HG02759 (cell line): ENCODE results near the gene NACA2.
"Not testable (repeated sequence)": the region's sequence is repeated elsewhere in the genome, so short reads cannot be mapped to it uniquely, and the experiment has no call there.

Experiments
- ATAC-seq: cut with Tn5 transposase; IDR thresholded peaks from one replicate; pipeline ENCODE4 v1.9.1; 2021; ENCODE audit warnings: mild to moderate bottlenecking, moderate library complexity; ENCODE audit not compliant: unreplicated experiment

The NACA2 gene

DNA sequence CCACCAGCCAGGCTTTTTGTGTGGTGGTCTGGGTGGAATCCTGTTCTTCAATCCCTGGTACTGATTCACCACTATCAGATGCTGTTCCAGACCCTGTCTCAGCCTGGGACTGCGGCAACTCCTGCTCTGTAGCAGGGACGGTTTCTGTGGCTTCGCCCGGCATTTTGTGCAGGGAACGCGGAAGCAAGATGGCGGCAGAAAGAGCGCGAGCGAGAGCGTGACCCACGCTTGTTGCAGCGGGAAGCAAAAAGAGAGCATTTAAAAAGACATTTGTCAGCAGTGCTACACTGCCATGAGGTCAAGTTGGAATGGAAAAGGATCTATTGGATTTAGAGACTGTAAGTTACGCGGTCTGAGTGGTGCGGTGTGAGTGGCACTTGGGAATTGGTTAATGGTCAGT lies at the start of gene NACA2:
Gene NACA2, minus strand, starts transcription at position 202 of the 400 bp plus-strand sequence. Its CDS starts 39 bp downstream, at position 163.
- ATAC-seq, result no peak

- ATAC-seq, result no peak
Observed at GRCh38 chr17:61639818-61640217, 48.8 kb upstream of the NACA2 start.

DNA sequence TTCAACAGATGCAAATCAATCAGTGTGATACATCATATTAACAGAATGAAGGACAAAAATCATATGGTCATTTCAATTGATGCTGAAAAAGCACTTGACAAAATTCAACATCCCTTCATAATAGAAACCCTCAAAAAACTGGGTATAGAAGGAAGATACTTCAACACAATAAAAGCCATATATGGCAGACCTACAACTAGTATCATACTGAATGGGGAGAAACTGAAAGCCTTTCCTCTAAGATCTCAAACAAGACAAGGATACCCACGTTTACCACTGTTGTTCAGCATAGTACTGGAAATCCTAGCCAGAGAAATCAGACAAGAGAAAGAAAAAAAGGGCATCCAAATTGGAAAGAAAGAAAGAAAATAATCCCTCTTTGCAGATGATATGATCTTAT lies 47.1 kb upstream of the NACA2 start:
- ATAC-seq, result no peak

GRCh38 chr17:61635913-61636432 lies 45.0 kb upstream of the NACA2 start:
- no peak for ATAC-seq

GRCh38 chr17:61634942-61635538 lies 44.0 kb upstream of the NACA2 start:
- no peak for ATAC-seq

DNA sequence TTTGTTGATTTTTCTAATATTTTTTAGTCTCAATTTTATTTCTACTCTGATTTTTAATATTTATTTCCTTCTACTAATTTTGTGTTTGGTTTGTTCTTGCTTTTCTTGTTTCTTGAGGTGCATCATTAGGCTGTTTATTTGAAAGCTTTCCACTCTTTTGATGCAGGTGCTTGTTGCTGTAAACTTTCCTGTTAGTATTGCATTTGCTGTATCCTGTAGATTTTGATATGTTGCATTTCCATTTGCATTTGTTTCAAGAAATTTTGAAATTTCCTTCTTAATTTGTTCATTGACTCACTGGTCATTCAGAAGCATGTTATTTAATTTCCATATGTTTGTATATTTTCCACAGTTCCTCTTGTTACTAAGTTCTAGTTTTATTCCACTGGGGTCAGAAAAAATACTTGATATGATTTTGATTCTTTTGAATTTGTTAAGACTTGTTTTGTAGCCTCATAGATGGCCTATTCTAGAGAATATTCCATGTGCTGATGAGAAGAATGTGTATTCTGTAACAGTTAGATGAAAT lies 43.1 kb upstream of the NACA2 start:
- ATAC-seq, result no peak

DNA sequence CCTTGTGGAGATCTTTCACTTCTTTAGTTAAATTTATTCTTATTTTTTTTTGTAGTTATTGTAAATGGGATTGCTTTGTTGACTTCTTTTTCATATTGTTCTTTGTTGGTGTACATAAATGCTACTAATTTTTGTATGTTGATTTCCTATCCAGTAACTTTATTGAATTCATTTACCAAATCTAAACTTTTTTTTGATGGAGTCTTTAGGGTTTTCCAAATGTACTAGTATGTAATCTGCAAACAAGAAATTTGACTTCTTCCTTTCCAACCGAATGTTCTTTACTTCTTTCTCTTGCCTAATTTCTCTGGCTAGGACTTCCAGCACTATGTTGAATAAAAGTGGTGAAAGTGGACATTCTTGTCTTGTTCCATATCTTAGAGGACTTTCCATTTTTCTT lies 41.8 kb upstream of the NACA2 start:
- no peak for ATAC-seq

DNA sequence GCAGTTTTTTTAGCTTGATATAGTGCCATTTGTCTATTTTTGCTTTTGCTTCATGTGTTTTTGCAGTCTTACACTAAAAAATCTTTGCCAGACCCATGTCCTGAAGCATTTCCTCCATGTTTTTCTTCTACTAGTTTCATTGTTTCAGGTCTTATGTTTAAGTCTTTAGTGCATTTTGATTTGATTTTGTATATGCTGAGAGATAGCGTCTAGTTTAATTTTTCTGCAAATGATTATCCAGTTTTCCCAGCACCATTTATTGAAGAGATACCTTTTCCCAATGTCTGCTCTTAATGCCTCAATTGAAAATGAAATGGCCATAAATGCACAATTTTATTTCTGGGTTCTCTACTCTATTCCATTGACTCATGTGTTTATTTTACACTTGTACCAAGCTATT lies 40.8 kb upstream of the NACA2 start:
- ATAC-seq, result no peak

GRCh38 chr17:61628158-61628557 lies 37.1 kb upstream of the NACA2 start:
- not testable (repeated sequence) for ATAC-seq

DNA sequence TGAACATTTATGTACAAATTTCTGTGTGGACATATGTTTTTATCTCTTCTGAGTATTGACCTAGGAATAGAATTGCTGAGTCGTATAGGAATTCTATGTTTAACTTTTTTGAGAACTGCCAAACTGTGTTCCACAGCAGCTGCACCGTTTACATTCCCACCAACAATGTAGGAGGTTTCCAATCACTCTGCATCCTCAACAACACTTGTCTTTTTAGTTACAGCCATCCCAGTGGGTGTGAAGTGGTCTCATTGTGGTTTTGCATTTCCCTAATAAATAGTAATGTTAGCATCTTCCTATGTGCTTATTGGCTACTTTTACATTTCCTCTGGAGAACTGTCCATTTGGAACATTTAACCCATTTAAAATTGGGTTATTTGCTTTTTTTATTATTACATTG lies 36.6 kb upstream of the NACA2 start:
- no peak for ATAC-seq

GRCh38 chr17:61627125-61627524 lies 36.1 kb upstream of the NACA2 start:
- no peak for ATAC-seq

GRCh38 chr17:61625564-61625963 lies 34.5 kb upstream of the NACA2 start:
- no peak for ATAC-seq

GRCh38 chr17:61624951-61625350 lies 33.9 kb upstream of the NACA2 start:
- no peak for ATAC-seq

GRCh38 chr17:61621317-61621716 lies 30.3 kb upstream of the NACA2 start:
- no peak for ATAC-seq

DNA sequence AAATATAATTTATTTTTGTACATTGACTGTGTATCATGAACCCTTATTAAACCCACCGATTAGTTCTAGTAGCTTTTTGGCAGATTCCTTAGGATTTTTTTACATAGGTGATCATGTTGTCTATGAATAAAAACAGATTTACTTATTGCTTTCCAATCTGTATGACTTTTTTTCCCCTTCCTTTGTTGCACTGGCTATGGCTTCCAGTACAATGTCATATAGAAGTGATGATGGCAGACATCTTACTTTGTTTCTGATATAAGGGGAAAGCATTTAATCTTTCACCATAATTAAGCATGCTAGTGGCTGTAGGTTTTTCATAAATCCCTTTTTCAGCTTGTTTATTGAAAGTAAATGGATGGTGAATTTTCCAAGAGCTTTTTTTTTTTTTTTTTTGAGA lies 28.9 kb upstream of the NACA2 start:
- ATAC-seq, result no peak

DNA sequence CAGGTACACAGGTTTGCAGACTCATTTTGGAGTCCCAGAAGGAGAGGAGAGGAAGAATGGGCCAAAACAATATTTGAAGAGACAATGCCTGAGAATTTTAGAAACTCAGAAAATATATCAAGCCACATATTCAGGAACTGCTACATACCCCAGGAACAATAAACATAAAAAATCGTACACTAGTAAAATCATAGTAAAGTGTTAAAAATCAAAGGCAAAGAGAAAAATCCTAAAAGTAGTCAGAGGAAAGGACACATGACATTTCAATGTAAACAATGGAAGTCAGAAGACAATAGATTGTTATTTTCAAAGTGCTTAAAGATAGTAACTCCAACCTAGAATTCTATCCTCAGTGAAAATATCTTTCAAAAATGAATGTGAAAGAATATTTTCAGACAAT lies 28.5 kb upstream of the NACA2 start:
- ATAC-seq, result no peak

GRCh38 chr17:61618950-61619349 lies 27.9 kb upstream of the NACA2 start:
- no peak for ATAC-seq

GRCh38 chr17:61617330-61617729 lies 26.3 kb upstream of the NACA2 start:
- ATAC-seq, result no peak

DNA sequence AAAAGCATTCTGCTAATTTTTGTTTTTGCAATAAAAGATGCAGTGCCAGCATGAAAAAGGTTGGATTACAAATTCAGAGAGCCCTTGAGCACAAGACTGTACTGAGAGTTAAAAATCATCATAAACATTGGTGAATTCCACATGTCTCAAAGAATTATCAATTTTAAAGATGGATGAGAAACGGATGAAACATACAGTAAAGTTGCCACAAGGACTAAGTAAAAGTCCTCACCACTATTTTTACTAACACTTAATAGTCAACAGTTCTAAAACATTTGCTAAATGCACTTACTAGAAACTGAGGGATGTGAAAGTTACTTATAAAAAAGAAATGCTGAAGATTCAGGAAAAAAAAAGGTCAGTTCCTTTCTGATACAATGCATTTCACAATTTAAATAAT lies 25.8 kb upstream of the NACA2 start:
- no peak for ATAC-seq

DNA sequence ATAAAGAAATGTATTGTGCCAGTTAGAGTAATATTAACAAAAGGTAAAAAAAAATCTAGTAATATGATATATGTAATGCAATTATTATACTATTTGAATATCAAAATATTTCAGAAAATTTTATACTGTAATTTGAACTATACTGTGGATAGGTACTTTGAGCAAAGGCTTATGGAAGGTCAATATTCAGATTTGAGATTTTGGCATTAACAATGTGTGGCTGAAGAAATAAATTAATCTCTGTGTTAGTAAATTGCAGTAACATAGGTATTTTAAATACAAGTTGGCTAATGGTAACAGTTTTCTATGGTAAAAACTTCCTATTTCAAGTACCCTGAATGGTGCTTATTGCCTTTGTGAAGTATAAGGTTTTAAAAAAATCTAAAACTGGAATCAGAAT lies 23.2 kb upstream of the NACA2 start:
- no peak for ATAC-seq

DNA sequence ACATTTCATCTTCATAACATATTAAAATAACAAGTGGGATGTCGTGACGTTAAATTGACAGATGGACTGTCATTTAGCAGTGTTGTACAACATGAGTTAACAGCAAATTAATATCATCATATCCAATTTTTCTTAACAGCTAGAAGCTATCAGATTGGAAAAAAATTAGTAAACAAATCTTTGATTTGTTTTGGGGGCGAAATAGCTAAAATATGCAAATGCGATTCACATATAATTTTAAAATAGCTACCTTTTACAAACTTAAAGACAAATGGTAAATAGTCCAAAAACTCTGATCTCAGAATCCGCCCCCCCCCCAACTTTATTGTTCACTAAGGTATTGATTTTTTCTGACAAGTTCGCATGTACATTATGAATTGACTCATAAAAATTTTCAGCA lies 20.3 kb upstream of the NACA2 start:
- no peak for ATAC-seq

DNA sequence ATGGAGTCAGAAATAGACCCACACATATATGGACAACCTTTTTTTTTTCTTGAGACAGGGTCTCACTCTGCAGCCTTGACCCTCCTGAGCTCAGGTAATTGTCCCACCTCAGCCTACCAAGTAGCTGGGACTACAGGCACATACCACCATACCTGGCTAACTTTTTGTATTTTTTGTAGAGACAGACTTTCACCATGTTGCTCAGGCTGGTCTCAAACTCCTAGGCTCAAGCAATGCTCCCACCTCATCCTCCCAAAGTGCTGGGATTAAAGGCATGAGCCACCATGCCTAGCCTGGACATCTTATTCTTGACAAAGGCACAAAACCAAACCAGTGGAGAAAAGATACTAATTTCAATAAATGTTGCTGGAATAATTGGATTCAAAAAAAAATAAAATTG lies 14.7 kb upstream of the NACA2 start:
- ATAC-seq, result no peak

DNA sequence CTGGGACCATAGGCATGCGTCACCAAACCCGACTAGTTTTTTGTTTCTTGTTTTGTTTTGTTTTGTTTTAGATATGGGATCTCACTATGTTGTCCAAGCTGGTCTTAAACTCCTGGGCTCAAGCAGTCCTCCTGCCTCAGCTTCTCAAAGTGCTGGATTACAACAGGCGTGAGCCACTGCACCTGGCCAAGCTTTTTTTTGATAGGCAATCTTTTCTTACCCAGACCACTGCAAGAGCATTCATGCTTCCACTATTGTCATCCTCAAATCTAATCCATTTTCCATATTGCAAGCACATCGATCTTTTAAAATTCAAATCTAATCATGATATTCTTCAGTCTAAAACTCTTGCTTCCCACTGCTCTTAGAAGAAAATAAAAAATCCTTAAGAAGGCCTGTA lies 10.3 kb upstream of the NACA2 start:
- ATAC-seq, result no peak
